Activated CD8-positive, alpha-beta memory T cell treated with anti-CD3 and anti-CD28 coated beads, Interleukin-2, amount 10 ng/mL, durations not matched to agents 7 days and 5 days (primary cell): ENCODE results near the gene ADISSP. TPM values are rescaled to one million over a fixed set of nuclear protein-coding genes. Genes with fewer than 3 reads are reported as not detected.

Source experiments
- ATAC-seq: fragments of 150-1000 bp; cut with Tn5 transposase; one replicate; pipeline ENCODE4 v1.10.0; 2021; ENCODE audit warnings: moderate library complexity
- CTCF ChIA-PET: fragments of 350-600 bp; sonication (Branson Sonifier 250); formaldehyde crosslinking; loops from one replicate; lab custom pipeline; 2021; ENCODE audit warnings: antibody characterized with exemption; lab: Charles Lee
- DNase-seq: peaks from one replicate; pipeline ENCODE4 v3.0.0-alpha.2; 2020
- H3K27ac Mint-ChIP-seq: one replicate; pipeline ENCODE4 v1.8.0; 2021; ENCODE audit warnings: mild to moderate bottlenecking, mixed read lengths
- H3K27me3 Mint-ChIP-seq: one replicate; pipeline ENCODE4 v1.8.0; 2021; ENCODE audit warnings: mixed read lengths
- H3K36me3 Mint-ChIP-seq: one replicate; pipeline ENCODE4 v1.8.0; 2021; ENCODE audit warnings: mild to moderate bottlenecking, mixed read lengths
- H3K4me1 Mint-ChIP-seq: one replicate; pipeline ENCODE4 v1.8.0; 2021; ENCODE audit warnings: mixed read lengths
- H3K4me3 Mint-ChIP-seq: one replicate; pipeline ENCODE4 v1.8.0; 2021; ENCODE audit warnings: mild to moderate bottlenecking, moderate library complexity, mixed read lengths
- H3K9me3 Mint-ChIP-seq: one replicate; pipeline ENCODE4 v1.8.0; 2022; ENCODE audit warnings: low read depth, mixed read lengths
- total RNA-seq, 2 experiments: library from RNA; stranded (reverse); gene quantifications; one replicate each; pipeline ENCODE4 v1.2.3, GENCODE V29; 2021

ADISSP gene
- total RNA-seq, 2 experiments from 2014 or later: 32.5 to 37.0 TPM

DNA sequence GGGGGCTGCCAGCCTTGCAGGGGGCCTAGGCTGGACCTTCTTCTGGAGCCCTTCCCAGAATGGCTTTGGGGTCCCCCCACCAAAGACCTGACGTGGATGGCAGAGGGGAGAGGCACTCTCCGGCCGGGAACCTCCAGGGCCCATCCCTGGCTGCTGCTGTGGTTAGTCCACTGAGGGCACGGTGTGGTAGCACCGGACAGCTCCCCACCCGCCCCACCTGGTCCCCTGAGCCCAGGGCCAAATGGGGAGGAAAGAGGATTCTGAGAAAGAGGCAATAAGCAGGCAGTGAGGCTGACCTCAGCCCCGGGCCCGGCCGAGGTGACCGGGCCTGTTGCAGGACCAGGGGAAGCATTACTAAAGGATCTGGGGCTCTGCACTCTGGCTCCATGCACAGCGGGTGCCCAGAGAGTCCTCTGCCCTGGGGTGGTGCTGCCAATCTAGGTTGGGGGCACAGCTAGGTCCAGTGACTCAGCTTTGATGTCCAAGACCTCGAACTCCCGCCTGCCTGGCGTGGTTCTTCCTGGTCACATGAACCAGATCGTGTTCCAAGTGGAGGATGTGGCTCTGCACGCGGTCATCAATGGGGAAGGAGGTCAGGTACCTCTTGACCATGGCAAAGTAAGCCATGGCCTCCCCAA lies 16.8 kb upstream of the ADISSP start:
- Mint-ChIP-seq H3K36me3 (peaks cover 3% of the 10 kb centered on the region), H3K9me3 (no peaks in the 10 kb centered on the region), H3K27ac (no peak overlapping the region), H3K27me3 (peaks cover 10% of the 10 kb centered on the region), H3K4me1 (peaks cover 48% of the 10 kb centered on the region), H3K4me3 (no peak overlapping the region)
- CTCF ChIA-PET: interaction anchor here (7.7 kb wide), 1 partner anchor 71 kb away, joined by 65 read pairs; no protein-coding TSS in a partner anchor
- ATAC-seq (no peak), DNase-seq (no peak)

- peaks cover 43% of the 10 kb centered on the region for H3K4me1 Mint-ChIP-seq
- no peak for DNase-seq
- CTCF ChIA-PET: interaction anchor here (7.7 kb wide), 1 partner anchor 71 kb away, joined by 65 read pairs; no protein-coding TSS in a partner anchor
- H3K36me3 Mint-ChIP-seq: peaks cover 3% of the 10 kb centered on the region
- no peak overlapping the region for H3K27ac Mint-ChIP-seq
- H3K4me3 Mint-ChIP-seq: no peak overlapping the region
- H3K27me3 Mint-ChIP-seq: peaks cover 16% of the 10 kb centered on the region
- ATAC-seq: no peak
- no peaks in the 10 kb centered on the region for H3K9me3 Mint-ChIP-seq
These were observed 16.1 kb upstream of the ADISSP start for GRCh38 chr20:3783511-3784195.

GRCh38 chr20:3783068-3783489 lies 15.5 kb upstream of the ADISSP start:
- peaks cover 21% of the 10 kb centered on the region for H3K27me3 Mint-ChIP-seq
- ATAC-seq: no peak
- no peak overlapping the region for H3K27ac Mint-ChIP-seq

DNA sequence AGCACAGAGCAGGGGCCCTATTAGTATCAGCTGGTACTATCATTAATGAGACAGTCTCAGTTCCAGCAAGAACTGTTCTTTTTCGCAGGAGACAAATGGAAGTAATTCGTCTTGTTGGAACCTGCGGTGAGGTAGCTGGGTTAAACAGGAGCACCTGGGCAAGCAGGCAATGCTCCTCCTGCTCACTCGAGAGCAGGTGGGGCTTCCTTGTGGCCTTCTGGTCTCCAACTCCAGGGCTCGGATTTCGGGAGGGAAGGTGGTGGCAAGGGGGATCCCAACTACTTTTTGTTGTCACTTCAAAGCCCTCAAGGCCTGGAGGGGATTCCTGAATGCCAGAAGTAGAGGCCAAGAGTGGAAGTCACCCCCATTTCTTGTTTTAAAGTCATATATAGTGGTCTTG lies 15.0 kb upstream of the ADISSP start:
- DNase-seq (no peak), ATAC-seq (no peak)
- no peaks in the 10 kb centered on the region for H3K9me3 Mint-ChIP-seq
- CTCF ChIA-PET: interaction anchor here (1.7 kb wide), 1 partner anchor 36 kb away, joined by 9 read pairs; no protein-coding TSS in a partner anchor
- H3K27ac Mint-ChIP-seq: no peak overlapping the region
- peaks cover 22% of the 10 kb centered on the region for H3K27me3 Mint-ChIP-seq
- peaks cover 40% of the 10 kb centered on the region for H3K4me1 Mint-ChIP-seq
- H3K36me3 Mint-ChIP-seq: peaks cover 3% of the 10 kb centered on the region
- H3K4me3 Mint-ChIP-seq: no peak overlapping the region

More at GRCh38 chr20:3783068-3783489, 15.5 kb upstream of the ADISSP start:
- CTCF ChIA-PET: interaction anchor here (7.7 kb wide), 1 partner anchor 72 kb away, joined by 65 read pairs; no protein-coding TSS in a partner anchor
- no peak for DNase-seq
- Mint-ChIP-seq H3K36me3 (peaks cover 3% of the 10 kb centered on the region), H3K4me1 (peaks cover 43% of the 10 kb centered on the region), H3K9me3 (no peaks in the 10 kb centered on the region), H3K4me3 (no peak overlapping the region)

DNA sequence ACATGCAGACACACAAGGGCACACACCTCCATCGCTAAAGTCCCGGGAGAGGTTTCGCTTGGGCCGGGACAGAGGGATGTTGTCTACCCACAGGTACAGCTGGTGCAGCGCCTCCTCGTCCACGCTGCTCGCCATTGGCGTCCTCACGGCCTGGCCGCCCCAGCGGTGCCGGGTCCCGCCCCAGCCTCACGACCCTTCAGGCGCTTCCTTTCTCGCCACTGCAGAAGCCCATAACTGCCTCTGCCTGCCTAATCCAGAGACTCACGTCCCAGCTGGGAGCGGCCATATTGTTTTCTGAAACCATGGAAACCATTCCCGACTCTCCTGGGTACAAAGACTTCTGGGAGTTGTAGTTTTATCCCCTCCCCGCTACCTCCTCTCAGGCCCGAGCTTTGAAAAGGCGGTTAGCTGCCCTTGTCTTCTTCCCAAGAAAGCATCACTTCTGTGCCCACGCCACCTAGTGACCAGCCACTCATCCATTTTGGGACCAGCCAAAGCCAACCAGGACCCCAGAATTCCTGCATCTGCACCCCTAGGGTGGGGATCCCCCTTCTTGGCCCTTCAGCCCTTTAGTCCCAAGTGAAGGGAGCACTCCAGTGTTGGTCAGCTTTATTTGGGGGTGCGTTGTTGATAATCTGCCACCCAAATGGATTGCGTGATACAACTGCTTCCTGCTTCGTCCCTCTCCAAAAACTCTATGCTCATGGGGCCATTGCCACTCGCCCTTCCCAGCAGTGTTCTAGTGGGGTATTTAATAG lies 13.8 kb upstream of the ADISSP start, which contains the start of gene SPEF1:
SPEF1 (minus strand) TSS at position 296 of the 758 bp plus-strand sequence; CDS start at position 135, 161 bp downstream.
- peak within 1 kb of the TSS; percentile 27 for H3K4me3 Mint-ChIP-seq
- CTCF ChIA-PET: interaction anchor here (0.7 to 5.4 kb wide), 6 partner anchors 13 to 98 kb away, joined by 3 to 37 read pairs (median 5); partner anchors contain the start of genes ADISSP and AP5S1
- no peaks in the 10 kb centered on the region for H3K9me3 Mint-ChIP-seq
- DNase-seq (peak; percentile 65), ATAC-seq (peak; percentile 49)
- H3K27ac Mint-ChIP-seq: peak within 1 kb of the TSS; percentile 5
- peaks cover 43% of the 10 kb centered on the region for H3K4me1 Mint-ChIP-seq
- H3K36me3 Mint-ChIP-seq: peaks cover 3% of the 10 kb centered on the region
- H3K27me3 Mint-ChIP-seq: peaks cover 25% of the 10 kb centered on the region

DNA sequence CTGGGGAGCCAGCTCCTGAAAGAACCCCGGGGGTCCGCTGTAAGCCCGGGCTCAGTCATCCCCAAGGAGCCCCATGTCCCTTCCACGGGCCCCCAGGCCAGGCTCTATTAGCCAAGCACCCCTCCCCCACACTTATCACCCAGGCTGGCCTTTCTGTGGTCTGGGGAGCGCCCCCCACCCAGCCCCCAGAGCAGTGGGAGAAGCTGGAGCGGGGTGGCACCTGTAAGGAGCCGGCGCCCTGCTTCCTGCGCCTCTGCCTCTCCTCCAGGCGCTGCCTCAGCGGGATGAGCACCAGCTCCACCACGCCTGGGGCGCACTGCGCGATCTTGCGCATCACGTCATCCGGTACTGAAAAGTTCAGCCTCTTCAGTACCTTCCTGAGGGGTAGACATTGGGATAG lies 11.4 kb upstream of the ADISSP start:
- Mint-ChIP-seq H3K27me3 (peaks cover 25% of the 10 kb centered on the region), H3K27ac (no peak overlapping the region), H3K4me1 (peaks cover 33% of the 10 kb centered on the region), H3K9me3 (peaks cover 2% of the 10 kb centered on the region), H3K36me3 (peaks cover 2% of the 10 kb centered on the region), H3K4me3 (no peak overlapping the region)
- ATAC-seq: no peak
- CTCF ChIA-PET: interaction anchor here (0.8 to 5.4 kb wide), 11 partner anchors 7 to 306 kb away, joined by 3 to 37 read pairs (median 3); partner anchors contain the start of genes ADISSP, AP5S1 and CENPB
- no peak for DNase-seq

DNA sequence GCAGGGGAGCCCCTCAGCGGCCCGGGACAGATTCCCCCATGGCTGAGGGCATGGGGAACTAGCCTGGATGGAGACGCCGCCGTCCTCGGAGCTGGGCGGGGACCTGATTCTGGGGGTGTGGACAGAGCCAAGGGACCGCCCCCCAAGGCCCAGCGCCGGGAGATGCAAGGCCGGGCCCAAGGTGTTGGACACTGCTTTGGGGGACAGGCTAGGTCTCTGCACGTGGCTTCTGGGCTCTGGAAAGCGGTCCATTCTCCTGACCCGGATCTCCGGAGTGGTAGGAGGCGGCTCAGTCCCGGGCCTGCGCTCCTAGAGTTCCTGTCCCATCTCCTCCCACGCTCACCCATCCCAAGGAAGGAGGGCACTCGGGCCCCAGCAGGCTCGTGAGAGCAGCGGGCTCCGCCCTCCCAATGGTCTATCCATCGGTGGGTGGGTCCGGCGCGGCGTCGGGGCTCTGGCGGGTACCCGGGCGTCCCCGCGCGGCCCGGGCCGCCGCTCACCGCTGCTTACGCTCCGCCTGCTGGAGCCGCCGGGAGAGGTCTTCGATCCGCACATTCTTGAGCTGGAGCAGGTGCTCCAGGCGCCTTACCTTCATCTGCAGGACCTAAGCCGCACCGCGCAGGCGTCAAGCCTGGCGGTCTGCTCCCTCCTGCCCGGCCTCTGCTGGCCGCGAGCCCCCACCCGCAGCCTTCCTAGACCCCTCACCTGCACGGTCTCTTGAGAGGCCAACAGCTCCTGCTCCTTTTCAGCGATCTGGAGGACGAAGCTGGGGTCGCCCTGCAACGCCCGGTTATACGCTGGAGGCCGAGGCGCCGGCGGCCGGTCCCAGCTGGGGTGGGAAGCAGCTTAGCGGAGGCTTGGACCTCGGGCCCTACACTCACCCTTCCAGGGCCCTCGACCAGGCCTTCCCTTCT lies 10.4 kb upstream of the ADISSP start:
- H3K4me3 Mint-ChIP-seq: peak overlapping the region; percentile 72
- H3K27ac Mint-ChIP-seq: no peak overlapping the region
- H3K36me3 Mint-ChIP-seq: peaks cover 2% of the 10 kb centered on the region
- ATAC-seq (peak; percentile 76), DNase-seq (peak; percentile 60)
- H3K4me1 Mint-ChIP-seq: peaks cover 28% of the 10 kb centered on the region
- CTCF ChIA-PET: interaction anchor here (0.7 to 5.4 kb wide), 13 partner anchors 8 to 307 kb away, joined by 3 to 37 read pairs (median 6); partner anchors contain the start of genes ADISSP, AP5S1 and CENPB
- H3K9me3 Mint-ChIP-seq: peaks cover 2% of the 10 kb centered on the region
- peaks cover 25% of the 10 kb centered on the region for H3K27me3 Mint-ChIP-seq

- Mint-ChIP-seq H3K27me3 (peaks cover 28% of the 10 kb centered on the region), H3K4me1 (peaks cover 28% of the 10 kb centered on the region), H3K9me3 (peaks cover 2% of the 10 kb centered on the region), H3K27ac (no peak overlapping the region), H3K36me3 (peaks cover 2% of the 10 kb centered on the region), H3K4me3 (peak overlapping the region; percentile 72)
- CTCF ChIA-PET: interaction anchor here (0.7 to 5.4 kb wide), 7 partner anchors 9 to 101 kb away, joined by 3 to 37 read pairs (median 6); partner anchors contain the start of genes ADISSP and AP5S1
- ATAC-seq (peak; percentile 34), DNase-seq (no peak)
These were observed 9.8 kb upstream of the ADISSP start for GRCh38 chr20:3777381-3777715.

DNA sequence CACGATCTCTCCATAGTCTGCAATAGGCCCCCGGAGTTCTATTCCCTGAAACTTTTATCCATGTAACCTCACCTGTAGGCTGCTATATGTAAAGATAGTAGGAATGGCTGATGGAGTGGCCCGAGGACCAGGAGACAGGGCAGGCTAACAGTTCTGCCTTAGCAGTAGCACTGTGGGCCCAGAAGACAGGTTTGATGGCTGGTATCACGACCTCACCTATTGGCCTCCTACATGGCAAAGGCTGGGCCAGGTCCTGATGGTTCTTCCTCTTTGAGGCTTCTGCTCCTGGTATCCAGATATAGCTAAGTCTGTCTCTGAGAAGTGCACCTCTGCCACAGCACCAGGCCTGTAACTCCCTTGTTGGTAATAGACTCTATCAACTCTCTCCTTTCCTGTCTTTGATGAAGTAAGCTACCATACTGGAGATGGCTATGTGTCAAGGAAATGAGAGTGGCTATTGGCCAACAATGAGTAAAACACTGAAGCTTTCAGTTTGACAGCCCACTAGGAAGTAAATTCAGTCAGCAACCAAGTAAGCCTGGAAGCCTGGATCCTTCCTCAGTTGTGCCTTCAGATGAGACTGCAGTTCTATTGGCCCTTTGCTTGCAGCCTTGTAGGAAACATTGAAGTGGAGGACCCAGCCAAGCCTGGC lies 8.0 kb upstream of the ADISSP start:
- CTCF ChIA-PET: interaction anchor here (0.6 to 4.0 kb wide), 4 partner anchors 8 to 420 kb away, joined by 3 to 15 read pairs (median 4); partner anchors contain the start of gene ADISSP

GRCh38 chr20:3771552-3772058 lies 4.1 kb upstream of the ADISSP start:
- H3K27me3 Mint-ChIP-seq: peaks cover 9% of the 10 kb centered on the region
- CTCF ChIA-PET: interaction anchor here (1.4 to 8.0 kb wide), 3 partner anchors 14 to 83 kb away, joined by 5 to 80 read pairs (median 5); partner anchors contain the start of gene CENPB
- peaks cover 2% of the 10 kb centered on the region for H3K9me3 Mint-ChIP-seq
- DNase-seq (no peak), ATAC-seq (no peak)
- peaks cover 13% of the 10 kb centered on the region for H3K4me1 Mint-ChIP-seq
- no peak overlapping the region for H3K27ac Mint-ChIP-seq
- H3K36me3 Mint-ChIP-seq: peaks cover 2% of the 10 kb centered on the region
- H3K4me3 Mint-ChIP-seq: no peak overlapping the region

More for the DNA sequence above, 8.0 kb upstream of the ADISSP start:
- Mint-ChIP-seq H3K4me3 (no peak overlapping the region), H3K27ac (no peak overlapping the region), H3K9me3 (peaks cover 2% of the 10 kb centered on the region), H3K27me3 (peaks cover 32% of the 10 kb centered on the region), H3K36me3 (peaks cover 2% of the 10 kb centered on the region), H3K4me1 (peaks cover 17% of the 10 kb centered on the region)
- ATAC-seq (no peak), DNase-seq (no peak)

GRCh38 chr20:3768342-3769130 lies 983 bp upstream of the ADISSP start:
- Mint-ChIP-seq H3K9me3 (no peaks in the 10 kb centered on the region), H3K27me3 (peaks cover 9% of the 10 kb centered on the region), H3K4me1 (peaks cover 23% of the 10 kb centered on the region), H3K36me3 (no peaks in the 10 kb centered on the region), H3K27ac (peak overlapping the region; percentile 88), H3K4me3 (peak overlapping the region; percentile 84)
- ATAC-seq (peak; percentile 47), DNase-seq (peak; percentile 88)
- CTCF ChIA-PET: interaction anchor here (0.5 to 8.0 kb wide), 27 partner anchors 7 to 324 kb away, joined by 3 to 80 read pairs (median 4); partner anchors contain the start of genes AP5S1, CENPB and SPEF1
